Ovary (tissue), 3 donors: ENCODE data around the gene ANO7.

ENCODE experiments used
- CTCF ChIP-seq, 3 donors: fragments of 450-650 bp in 2 of 3; fragments of 200-600 bp in 1 of 3; IDR thresholded peaks; one replicate each; pipeline versions ENCODE4 v1.5.1 to v1.8.0; 2016 to 2022; ENCODE audit warnings: antibody characterized with exemption in 3 of 3, mild to moderate bottlenecking in 1 of 3
- EP300 ChIP-seq: sonication (generic); formaldehyde crosslinking; IDR thresholded peaks from one replicate; pipeline ENCODE4 v1.6.1; 2017; ENCODE audit warnings: antibody characterized with exemption
- POLR2A ChIP-seq: fragments of 450-650 bp; IDR thresholded peaks from one replicate; pipeline ENCODE4 v1.6.1; 2017; ENCODE audit warnings: antibody characterized with exemption, mild to moderate bottlenecking, moderate library complexity
- donor health status: DM: no; HTN: no; CAD: no.

DNA sequence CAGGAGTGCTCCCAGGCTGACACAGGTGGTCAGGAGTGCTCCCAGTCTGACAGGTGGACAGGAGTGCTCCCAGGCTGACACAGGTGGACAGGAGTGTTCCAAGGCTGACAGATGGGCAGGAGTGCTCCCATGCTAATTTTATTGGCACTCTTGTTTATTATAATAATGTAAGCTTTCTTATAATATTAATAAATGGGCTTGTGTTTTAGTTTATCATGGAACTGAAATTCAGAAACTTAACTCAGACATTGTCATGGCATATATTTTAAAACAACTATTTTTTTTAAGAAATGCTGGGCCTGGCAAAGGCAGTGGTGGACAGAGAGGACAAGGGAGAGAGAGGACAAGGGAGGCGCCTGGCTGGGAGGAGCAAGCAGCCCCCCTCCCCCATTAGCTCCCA lies 18.7 kb downstream of the ANO7 start:
- TF ChIP-seq CTCF (IDR thresholded peaks at IDR 0.05) (no peak), POLR2A (no peak), EP300 (no peak)
